GF-D8 (cell line): ENCODE data around the gene MPG.
"Not testable (repeated sequence)": the region's sequence is repeated elsewhere in the genome, so short reads cannot be mapped to it uniquely, and the experiment has no call there.

Experiments used
- DNase-seq: peaks from one replicate; lab custom pipeline; 2025; lab: John Stamatoyannopoulos, UW

Gene MPG

DNA sequence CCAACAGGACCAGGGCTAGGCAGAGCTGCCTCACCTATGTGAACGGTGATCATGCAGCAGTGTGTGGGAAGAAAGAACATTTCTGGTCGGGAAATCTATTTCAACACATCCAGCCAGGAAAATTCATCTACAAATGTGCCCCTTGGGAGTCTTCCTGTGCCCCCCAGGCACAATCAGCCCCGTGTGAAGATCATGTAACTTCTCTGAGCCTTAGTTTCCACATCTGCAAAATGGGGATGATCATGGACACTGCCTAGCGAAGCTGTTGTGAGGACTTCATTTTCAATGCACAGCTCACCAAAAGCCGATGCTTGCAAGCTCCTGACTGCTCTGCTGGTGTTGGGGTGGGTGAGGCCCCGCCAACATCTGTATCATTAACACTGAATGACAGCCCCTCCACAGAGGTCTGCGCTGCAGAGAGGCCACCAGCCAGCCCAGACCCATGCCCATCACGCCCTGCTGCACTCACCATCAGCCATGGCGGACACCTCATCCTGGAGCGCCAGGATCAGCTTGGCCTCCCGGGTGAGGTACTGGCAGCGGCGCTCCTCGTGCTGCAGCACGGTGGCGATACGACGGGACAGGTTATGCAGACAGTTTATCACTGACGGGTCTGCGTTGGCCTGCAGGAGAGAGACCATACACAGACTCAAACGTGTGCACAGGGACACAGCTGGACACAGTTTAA is 34.3 kb downstream of the MPG start:
- no peak for DNase-seq

DNA sequence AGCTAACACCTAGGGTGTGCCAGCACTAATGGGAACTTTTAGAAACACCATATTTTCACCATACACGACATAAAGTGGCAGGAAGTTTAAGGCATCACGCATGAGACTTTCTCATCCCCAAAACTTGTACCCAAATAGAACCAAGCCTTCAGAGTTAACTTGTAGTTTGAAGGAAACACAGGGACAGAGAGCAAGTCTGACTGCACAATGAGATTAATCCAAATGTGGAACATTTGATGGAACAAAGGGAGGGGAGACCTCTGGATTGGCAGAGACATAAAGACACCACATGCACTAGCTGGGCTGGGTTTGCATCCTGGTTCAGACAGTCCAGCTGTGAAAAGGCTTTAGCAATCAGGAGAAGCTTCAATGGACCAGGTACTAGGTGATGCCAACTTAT is 36.3 kb downstream of the MPG start:
- DNase-seq = no peak

GRCh38 chr16:116015-116414 is 38.0 kb downstream of the MPG start:
- no peak for DNase-seq

- DNase-seq = peak; percentile 19
These were observed 39.6 kb downstream of the MPG start for GRCh38 chr16:117379-118365.

- no peak for DNase-seq
These were observed 40.8 kb downstream of the MPG start for GRCh38 chr16:118857-119256.

DNA sequence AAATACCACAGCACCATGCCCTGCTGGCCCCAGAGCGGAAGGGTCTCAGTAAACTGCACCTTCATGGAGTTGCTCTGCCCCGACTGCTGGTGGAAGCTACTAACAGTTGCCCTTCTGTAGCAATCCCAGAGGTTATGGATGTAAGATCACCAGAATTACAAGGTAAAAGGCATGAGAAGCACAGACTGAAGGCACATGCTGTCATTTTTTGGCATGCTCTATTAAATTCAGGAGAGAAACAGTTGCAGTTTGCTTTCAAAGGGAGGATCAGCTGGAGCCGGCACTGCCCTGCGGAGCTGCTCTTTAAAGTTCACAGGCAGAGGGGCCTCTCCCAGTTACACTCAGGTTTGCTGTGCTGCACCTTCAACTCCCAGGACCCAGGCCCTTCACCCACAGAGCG is 41.3 kb downstream of the MPG start:
- no peak for DNase-seq

DNA sequence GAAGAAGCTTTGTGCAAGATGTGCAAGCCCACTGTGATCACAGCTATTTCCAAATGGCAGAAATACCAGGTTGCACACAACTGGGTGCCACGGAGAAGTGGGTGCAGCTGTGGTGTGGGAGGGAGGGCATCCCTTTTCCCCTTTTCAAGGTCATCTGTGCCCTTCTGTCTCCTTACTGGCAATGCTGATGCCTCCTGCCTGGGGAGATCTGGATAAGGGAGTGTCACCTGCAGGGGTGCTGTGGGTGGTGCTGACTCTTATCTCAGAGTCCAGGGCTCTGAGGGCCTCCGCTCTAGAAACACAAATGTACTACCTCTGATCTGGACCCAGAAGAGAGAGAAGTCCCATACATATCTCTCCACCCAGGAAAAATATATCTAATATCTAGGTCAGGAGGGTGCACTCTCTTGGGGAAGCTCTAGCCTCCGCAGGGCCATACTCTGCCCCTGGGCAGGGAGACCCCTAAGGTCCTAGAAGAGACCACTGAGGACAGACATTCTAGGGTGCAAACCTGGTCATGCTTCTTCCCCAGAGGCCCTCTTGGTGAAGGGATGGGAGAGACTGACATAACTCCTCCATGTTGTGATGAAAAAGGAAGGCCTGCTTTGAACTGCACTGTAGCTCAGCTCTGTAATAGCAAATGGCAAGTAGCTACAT is 41.9 kb downstream of the MPG start:
- no peak for DNase-seq

GRCh38 chr16:120756-121155 is 42.7 kb downstream of the MPG start:
- DNase-seq = no peak

DNA sequence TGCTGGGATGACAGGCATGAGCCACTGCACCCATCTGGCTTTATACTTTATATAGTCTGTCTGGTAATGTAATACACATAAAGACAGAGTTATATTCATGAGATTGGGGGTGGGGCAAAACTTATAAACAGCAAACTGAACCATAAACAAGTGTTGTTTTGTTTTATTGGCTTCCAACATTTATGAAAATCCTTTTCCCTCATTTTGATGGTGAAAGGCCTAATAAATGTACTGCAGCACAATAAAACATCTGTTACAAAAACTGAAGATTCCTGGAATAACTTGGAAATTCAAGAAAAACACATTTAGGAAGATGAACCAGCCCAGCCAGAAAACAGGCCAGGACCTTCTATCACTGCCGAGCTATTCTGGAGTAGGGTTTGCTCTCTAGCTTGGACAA is 44.3 kb downstream of the MPG start:
- no peak for DNase-seq

DNA sequence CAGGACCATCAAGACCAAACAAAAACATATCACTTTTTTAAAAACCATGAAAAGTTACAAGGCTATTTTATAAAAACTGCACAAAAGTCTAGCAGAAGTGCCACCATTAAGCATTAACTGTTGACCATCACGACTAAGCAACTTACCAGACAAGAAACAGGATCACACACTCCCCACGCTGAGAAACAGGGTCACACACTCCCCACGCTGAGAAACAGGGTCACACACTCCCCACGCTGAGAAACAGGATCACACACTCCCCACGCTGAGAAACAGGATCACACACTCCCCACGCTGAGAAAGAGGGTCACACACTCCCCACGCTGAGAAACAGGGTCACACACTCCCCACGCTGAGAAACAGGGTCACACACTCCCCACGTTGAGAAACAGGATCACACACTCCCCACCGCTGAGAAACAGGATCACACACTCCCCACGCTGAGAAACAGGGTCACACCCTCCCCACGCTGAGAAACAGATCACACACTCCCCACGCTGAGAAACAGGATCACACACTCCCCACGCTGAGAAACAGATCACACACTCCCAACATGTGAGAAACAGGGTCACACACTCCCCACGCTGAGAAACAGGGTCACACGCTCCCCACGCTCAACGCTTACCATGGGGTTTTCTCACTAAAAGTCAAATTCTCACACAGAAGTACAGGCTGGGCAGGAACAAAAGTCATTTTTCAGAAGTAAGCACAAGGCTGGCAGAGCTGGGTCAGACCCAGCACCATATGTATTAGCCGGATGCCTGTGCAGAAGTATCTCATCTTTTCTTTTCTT is 45.7 kb downstream of the MPG start:
- not testable (repeated sequence) for DNase-seq

DNA sequence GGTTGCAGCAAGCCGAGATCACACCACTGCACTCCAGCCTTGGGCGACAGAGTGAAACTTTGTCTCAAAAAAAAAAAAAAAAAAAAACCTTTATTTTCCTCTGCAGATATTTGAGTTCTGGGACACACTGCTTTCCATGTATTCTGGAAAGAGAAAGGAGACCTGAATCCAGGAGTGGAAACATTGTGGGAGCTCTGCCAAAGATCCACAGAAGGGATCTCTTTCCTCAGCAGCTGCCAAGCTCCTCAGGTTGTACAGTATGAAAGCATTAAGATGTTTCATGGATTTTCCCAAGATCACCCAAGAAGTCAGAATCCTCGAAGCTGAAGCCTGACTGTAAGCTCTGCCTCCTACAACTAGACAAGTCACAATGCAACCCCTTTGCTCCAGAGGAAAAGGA is 47.0 kb downstream of the MPG start:
- no peak for DNase-seq

DNA sequence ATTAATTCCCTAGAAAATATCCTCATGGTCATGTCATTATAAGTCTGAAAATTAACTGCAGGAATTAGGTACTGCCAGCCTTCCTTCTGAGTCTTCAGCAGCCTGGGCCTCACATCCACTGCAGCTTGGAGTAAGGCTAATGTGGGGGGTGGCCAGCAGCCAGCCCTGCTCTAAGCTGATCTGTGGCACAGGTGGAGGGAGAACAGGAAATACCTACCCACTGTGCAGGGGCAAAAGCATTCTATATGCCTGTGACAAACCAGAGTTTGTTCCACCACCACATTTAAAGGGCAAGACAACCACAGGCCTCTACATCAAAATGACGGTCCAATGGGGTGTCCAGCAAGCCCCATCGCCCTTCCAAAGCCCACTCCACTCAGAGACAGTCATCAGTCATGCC is 51.0 kb downstream of the MPG start:
- no peak for DNase-seq

GRCh38 chr16:130533-131173 is 52.6 kb downstream of the MPG start:
- no peak for DNase-seq

GRCh38 chr16:132120-132519 is 54.1 kb downstream of the MPG start:
- DNase-seq = no peak

DNA sequence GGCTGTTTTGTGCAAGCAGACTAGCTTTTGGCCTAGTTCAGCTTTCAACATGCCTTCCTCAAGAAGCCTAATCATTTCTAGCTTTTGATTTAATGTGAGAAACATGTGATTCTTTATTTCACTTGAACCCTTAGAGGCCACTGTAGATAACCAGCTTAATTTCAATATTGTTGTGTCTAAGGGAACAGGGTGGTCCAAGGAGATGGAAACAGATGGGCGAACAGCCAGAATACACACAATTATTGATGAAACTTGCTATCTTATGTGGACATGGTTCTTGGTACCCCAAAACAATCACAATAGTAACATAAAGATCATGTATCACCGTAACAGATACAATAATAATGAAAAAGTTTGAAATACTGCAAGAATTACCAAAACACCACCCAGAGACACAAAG is 55.7 kb downstream of the MPG start:
- DNase-seq = no peak
